HG02759 (cell line): ENCODE data around the gene BRD7.

Experiments used
- ATAC-seq: cut with Tn5 transposase; IDR thresholded peaks from one replicate; pipeline ENCODE4 v1.9.1; 2021; ENCODE audit warnings: mild to moderate bottlenecking, moderate library complexity; ENCODE audit not compliant: unreplicated experiment

Gene BRD7

DNA sequence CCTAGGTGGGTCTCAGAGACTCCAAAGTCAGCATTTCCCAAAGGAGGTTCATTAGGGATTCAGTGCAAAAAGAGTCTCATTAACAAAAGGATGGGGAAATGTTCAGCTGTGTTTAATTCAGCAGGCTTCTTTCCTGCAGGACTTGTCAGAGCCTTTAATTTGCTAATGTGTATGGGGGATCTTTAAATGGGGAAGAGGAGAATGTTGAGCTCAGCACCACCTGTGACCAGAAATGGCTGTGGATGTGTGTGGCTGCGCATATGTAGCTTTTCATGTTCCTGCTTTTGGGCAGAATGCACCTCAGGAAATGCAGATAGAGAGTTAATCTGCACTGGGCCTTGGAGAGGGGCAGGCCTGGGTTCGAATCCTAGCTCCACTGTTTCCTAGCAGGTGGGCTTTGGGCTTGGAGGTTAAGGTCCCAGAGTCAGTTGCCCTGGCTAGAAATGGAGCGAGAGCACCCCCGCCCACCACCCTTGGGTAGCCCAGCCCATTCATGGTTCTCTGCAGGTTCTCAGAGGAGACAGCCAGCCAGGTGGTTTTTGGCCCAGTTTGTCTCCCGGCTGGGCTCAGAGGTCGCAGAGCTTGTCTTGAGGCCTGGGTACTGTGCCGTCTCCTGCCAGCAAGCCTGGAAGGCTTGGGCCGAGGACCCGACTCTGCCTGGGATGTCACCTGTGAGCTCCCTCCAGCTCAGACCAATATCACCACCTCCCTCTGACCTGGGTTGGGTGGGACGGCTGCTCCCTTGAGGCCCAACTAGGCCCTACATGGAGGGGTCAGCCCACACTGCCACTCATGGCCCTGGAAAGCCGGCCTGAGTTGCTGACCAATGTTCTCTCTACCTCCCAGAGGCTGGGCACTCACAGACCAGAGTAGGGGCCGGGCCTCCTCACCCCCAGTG, 93.1 kb downstream of the BRD7 start:
- no peak for ATAC-seq

DNA sequence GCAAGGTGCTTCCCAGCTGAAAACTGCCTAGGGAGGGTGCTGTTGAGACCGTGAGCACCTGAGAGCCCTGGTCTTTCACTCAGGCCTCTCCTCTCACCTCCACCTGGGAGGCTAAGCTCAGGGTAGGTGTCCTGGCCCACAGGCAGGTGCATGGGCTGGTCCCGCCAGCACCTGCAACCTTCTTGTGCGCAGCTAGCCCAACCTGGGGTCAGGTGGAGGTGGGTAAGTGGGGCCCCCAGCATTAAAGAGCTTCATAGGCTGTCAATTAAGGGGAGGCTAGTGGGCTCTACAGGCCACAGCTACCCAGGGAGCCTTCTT, 93.7 kb downstream of the BRD7 start:
- no peak for ATAC-seq

GRCh38 chr16:50274326-50275097, 94.3 kb downstream of the BRD7 start:
- peak; percentile 47 for ATAC-seq

GRCh38 chr16:50273888-50274325, 94.9 kb downstream of the BRD7 start:
- ATAC-seq: peak; percentile 72

DNA sequence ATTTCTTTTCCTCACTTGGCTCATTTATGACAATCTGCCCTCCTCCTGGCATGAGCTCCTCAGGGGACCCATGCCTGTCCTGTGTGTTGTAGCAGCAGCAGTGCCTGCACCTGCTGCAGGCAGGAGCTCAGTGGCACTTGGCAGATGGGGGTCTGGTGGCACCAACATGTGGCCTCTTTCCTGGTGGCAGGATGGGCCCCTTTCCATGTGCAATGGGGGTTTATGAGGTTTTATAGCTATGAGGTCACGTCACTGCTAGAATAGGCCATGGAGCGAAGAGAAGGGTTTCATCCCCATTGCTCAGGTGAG, 95.5 kb downstream of the BRD7 start:
- ATAC-seq: no peak

DNA sequence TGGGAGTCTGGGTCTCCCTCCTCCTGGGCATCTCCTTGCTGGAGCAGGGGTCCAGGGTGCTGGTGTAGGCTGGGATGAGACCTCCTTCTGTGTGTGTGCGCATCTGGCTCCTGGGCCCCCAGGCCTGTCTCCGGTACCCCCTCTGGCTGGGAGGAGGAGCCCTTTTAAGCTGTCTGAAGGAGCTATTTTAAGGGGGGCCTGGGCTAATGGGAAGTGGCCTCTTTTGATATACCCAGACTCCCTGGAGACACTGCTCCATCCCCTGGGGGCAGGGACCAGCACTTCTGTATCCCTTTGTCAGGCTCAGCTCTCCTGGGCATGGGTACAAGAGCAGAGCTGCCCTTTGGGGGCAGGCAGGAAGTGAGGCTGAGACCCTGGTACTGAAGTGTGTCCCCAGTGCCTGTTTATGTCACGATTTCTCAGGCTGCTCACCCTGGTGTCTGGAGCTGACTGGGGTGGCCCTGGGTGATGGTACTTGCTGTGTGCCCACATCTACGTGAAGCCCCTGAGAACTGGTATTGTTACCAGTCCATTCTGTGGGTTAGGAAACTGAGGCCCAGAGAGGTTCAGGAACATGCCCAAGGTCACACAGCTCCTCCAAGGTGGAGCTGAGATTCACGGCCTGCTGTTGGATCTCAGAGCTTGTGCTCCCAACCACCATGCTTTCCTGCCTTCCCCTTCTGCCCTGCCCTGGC, 96.0 kb downstream of the BRD7 start:
- ATAC-seq: no peak

DNA sequence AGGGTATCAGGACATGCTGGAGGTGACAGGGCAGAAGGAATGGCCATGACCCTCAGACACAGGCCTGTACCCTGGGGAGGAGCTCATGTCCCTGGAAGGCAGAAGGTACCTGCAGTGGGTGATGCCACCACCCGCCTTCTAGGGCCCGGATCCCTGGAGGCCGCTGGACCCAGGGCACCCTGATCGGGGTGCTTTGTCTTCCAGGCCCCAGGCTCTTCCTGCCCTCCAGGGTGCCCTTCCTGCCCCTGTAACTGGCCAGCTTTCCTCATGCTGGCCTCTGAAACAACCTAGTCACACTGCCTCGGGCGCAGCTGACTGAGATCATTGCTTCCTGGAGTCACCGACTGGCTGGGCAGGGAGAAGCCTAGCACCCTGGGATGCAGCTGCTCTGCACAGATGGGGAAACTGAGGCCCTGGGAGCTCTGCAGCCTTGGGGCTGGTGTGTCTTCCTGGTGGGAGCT, 96.6 kb downstream of the BRD7 start:
- ATAC-seq: no peak

- no peak for ATAC-seq
Measured at GRCh38 chr16:50271148-50272041, 97.4 kb downstream of the BRD7 start.

DNA sequence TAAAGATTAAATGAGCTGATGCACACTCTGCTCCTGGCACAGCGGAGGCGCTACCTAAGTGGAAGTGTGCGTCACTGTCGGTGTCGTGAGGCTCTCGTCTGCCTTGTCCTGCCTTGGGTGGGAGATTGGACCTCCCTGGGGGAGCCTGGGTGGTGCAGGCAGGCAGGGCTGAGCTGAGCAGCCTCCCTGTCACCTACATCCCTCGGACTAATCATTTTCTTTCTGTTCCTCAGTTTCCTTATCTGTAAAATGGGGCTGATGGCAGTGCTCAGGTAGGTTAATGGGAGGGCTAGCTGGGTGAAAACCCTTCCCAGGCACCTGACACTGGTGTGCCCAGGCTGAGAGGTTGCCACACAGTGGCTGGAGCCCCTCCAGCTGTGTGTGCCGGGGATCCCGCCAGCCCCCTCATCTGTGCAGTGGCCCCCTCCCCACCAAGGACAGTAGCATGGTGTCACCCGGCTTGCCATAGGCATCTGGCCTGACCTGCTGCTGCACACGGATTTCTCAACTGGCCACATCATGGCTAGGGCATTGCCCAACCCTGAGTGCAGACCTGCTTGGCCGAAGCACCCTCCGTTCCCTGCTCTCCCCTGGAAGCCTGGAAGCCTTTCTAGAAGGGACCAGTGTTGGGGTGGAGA, 98.2 kb downstream of the BRD7 start:
- no peak for ATAC-seq

DNA sequence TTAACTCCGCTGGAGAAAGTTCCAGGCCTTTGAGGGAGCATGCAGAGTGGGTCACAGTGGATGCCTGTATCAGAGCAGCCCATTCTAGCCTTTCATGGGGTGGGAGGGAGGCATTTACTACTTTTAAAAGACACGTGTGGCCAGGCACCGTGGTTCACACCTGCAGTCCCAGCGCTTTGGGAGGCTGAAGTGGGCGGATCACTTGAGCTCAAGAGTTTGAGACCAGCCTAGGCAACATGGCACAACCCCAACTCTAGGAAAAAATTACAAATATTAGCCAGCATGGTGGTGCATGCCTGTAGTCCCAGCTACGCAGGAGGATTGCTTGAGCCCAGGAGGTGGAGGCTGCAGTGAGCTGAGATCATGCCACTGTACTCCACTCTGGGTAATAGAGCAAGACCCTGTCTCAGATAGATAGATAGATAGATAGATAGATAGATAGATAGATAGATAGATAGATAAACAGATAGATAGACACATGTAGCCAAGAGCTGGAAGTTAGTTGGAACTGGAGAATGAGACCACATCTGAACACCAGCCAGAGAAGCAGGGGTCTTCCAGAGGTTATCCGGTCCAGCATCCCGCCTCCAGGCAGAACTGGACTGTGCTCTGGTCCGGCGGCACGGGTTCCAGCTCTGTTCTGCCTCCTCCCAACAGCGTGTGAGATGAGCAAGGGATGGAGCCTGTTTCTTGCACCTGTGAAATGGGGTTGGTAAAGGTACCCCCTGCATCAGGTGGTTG, 98.8 kb downstream of the BRD7 start:
- no peak for ATAC-seq

- ATAC-seq: no peak
Measured at GRCh38 chr16:50269061-50269705, 99.6 kb downstream of the BRD7 start.

DNA sequence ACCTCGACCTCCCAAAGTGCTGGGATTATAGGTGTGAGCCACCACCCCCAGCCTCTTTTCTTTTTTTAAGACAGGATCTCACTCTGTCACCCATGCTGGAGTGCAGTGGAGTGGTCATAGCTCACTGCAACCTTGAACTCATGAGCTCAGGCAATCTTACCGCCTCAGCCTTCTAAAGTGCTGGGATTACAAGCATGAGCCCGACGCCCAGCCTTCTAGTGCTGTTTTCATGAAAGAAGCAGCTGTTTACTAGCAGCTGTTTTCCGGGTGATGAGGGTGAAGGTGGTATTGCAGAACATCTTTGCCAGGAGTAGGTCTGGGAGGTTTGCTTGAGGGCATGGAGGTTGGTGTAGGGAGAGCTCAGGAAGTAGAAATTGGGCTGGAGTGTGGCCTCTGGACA, 100.4 kb downstream of the BRD7 start:
- no peak for ATAC-seq

DNA sequence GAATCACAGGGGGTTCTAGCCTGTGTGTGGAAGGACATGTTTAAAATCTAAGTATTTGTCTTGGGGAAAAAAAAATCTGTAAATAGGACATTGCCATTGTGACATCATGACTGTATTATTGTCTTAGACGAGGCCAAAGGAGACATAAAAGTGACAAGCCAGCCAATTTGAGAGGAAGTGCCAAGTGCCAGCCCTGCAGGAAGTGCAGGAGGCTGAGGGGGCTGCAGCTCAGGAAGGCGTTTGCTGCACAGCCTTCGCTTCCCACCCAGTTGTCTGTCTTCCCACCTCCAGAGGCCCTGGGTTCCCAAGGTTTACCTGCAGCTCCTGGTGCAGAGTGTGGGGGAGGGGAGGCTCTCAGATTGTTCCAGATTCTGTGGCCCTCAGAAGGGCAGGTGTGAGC, 101.1 kb downstream of the BRD7 start:
- no peak for ATAC-seq

DNA sequence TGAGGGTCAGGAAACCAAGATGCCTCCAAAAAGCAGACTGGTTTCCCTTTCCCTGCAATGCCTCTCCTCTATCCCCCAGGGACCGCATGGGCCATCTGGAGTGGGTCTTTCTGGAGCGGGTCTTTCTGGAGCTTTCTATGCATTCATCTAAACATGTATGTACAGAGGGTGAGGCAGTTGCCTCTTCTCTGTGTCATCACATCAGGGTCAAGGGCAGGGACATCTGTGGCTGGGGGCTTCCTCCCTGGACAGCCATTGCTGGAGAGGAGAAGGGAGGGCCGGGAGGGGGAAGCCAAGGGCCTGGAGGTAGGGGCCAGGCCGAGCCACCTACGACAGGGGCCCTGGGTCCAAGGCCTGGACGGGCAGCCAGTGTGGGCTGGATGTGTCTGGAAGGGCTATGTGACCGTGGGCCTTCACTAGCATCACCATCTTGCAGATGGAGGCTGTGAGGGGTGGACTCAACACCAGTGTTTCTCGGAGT, 101.6 kb downstream of the BRD7 start:
- no peak for ATAC-seq

- peak; percentile 83 for ATAC-seq
Measured at GRCh38 chr16:50266337-50267091, 102.3 kb downstream of the BRD7 start, which contains the start of gene ADCY7. TSS of gene ADCY7 (plus strand) at chr16:50266551. CDS start at chr16:50288180, 21,629 bp downstream.
